ENCODE results near the gene MMP25.
A peak's percentile ranks its signal among the peaks of the same experiment; 100 is the strongest.

The MMP25 gene, protein sequence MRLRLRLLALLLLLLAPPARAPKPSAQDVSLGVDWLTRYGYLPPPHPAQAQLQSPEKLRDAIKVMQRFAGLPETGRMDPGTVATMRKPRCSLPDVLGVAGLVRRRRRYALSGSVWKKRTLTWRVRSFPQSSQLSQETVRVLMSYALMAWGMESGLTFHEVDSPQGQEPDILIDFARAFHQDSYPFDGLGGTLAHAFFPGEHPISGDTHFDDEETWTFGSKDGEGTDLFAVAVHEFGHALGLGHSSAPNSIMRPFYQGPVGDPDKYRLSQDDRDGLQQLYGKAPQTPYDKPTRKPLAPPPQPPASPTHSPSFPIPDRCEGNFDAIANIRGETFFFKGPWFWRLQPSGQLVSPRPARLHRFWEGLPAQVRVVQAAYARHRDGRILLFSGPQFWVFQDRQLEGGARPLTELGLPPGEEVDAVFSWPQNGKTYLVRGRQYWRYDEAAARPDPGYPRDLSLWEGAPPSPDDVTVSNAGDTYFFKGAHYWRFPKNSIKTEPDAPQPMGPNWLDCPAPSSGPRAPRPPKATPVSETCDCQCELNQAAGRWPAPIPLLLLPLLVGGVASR

GRCh38 chr16:3045758-3046640 is at the start of gene MMP25:
Gene MMP25, plus strand, starts transcription at chr16:3046561. Its CDS starts 357 bp downstream, at chr16:3046918.
- DNase-seq, result no peak

DNA sequence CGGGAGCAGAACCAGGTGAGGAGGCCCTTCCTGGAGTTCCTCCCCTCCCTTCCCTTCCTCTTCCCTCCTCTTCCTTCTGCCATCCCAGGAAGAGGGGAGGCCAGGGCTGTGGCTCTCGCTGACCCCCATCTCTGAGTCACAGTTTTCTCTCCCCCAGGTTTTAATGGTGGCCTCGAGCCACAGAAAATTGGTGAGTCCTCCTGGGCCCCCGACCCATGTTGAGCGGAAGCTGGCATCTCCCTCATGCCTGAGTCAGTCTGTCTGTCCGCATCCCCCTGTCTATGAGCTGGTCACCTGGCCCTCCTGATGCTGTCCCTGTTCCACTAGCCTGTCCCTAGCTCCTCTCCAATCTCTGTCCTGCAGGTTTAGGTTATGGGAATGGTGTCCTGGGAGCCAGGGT is 46.4 kb upstream of the MMP25 start:
- DNase-seq, result no peak

GRCh38 chr16:3000540-3000939 is 45.8 kb upstream of the MMP25 start:
- DNase-seq, result no peak

DNA sequence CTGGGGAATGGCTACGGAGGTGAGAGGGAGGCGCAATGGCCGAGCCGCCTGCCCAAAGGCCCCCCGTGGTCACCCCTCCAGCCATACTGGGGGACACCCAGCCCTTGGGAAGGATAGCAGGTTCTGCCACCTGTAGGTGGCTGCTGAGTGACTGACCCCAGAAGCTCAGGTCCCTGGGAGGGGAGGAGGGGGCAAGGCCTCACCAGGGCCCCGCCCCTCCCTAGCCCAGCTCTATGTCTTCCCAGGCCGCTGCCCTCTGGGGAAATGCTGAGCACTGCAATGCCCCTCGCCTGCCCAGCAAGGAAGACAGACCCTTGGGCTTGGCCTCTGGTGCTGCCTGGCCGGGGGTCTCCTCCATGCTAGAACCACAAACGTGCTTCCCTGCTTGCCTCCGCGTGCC is 45.0 kb upstream of the MMP25 start:
- DNase-seq, result no peak

DNA sequence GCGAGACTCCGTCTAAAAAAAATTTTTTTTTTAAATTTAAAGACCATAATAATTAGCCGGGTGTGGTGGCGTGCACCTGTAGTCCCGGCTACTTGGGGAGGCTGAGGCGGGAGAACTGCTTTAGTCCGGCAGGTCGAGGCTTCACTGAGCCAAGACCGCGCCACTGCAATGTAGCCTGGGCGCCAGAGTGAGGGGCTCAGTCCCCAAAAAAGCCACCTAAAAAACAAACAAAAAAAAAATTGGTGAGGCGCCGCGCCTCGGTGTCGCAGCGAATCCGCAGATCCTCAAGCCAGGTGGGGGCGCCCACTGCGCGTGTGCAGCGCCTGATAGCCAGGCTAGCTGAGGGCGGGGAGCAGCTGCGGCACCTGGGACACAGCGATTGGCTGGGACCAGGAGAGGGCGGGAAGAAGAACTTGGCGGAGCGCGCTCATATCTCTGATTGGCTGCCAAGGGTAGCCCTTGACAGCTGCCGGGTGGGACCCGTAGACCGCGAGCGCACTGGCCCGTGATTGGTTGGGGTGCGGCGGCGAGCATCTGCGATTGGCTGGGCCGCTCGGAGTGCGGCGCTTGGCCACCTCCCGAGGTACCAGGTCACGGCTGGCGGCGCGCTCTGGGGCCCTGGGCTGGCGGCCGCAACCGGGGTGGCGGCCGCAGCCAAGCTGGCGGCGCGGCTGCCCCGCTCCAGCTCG is 42.6 kb upstream of the MMP25 start:
- DNase-seq, result peak; percentile 96 to 97

DNA sequence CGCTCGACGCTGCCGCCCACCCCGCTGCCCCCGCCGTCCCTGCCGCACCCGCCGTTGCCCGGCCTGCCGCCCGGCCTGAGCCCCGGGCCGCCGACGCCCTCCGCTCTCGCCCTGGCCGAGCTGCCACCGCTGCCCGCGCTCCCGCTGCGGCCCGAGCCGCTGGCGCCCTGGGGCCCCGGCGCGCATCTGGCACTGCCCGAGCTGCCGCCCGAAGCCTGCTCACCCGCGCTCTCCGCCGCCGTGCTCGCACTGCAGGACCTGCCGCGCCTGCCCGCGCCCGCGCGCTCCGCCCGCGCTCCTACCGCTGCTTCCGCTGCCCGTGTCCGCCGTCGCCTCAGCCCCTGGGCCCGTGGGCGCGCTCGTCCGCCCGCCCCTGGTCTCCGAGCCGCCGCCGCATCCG is 42.0 kb upstream of the MMP25 start:
- no peak for DNase-seq

DNA sequence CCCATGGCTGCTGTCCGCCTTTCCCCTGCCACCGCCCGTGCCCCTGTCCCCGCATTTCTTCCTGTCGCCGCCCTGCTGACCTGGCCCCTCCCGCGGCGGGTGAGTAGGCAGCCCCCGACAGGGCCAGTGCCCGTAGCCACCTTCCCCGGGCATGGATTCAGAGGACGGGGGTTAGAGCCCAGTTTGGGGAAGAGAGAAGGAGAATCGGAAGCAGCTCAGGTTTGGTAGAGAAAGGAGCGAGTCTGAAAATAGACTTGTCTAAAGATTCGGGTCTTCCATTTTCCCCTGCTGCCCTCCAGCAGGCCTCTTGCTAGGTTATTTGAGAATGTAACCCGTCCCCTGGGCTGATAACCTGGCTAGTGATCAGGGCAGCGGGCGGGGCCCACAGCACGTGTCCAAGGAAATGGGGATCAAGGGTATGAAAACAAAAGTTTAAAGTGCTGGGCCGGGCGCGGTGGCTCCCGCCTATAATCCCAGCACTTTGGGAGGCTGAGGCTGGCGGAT is 41.5 kb upstream of the MMP25 start:
- DNase-seq, result peak; percentile 25 to 40

- DNase-seq, result peak; percentile 41 to 58
Measured at GRCh38 chr16:3007059-3007956, 39.1 kb upstream of the MMP25 start.

- peak; percentile 58 to 77 for DNase-seq
Measured at GRCh38 chr16:3007957-3008689, 38.2 kb upstream of the MMP25 start.

- DNase-seq, result no peak
Measured at GRCh38 chr16:3008690-3009037, 37.7 kb upstream of the MMP25 start.

DNA sequence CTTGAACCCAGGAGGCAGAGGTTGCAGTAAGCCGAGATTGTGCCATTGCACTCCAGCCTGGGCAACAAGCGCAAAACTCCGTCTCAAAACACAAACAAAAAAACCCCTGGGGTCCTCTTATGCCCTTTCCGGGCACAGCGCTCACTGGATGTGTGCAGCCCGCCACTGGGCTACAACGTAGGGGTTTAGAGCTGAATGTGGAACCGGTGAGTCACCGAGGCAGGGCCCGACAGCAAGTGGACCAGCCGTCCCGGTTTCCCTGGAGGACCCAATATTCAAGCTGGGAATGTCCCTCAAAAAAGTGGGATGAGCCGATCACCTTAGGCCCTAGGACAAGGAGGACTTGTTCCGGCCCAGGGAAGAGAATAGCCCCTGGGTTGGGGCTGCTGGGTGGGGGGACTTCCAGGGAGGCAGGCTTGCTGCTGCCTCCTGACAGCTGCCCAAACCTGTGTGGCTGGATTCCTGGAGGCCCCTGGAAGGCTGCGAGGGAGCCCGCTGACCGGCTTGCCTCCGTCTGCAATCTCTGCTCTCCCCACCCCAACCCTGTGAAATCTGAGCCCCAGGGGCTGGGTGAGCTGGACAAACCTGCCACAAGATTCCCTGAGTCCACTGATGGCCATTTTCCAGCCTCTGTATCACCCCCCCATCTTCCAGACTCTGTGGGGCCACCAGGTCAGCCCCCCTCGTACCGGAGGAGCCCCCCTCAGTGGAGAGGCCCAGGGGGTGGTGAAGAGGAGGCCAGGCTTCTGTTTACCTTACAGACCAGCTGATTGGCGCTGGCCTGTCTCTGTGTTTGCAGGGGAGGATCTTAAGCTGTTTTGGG is 36.6 kb upstream of the MMP25 start:
- DNase-seq, result no peak

DNA sequence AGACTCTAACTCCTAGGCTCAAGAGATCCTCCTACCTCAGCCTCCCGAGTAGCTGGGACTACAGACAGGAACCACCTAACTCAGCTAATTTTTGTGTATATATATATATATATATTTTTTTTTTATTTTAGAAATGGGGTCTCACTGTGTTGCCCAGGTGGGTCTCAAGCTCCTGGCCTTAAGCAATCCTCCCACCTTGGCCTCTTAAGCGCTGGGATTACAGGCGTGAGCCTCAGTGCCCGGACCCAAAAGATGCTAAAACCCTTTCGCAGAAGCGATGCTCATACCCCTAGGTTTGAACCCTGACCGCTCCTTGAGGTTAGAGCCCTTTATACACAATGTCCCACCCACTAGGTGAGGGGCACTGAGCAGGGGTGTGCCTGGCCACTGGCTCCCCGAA is 35.9 kb upstream of the MMP25 start:
- DNase-seq, result no peak

GRCh38 chr16:3012246-3012645 is 34.1 kb upstream of the MMP25 start:
- DNase-seq, result no peak

GRCh38 chr16:3012828-3013420 is 33.4 kb upstream of the MMP25 start, which contains the start of gene CLDN9:
Gene CLDN9, plus strand, starts transcription at chr16:3012923. Its CDS starts 440 bp downstream, at chr16:3013363.
- DNase-seq, result no peak

GRCh38 chr16:3013491-3013951 is 32.8 kb upstream of the MMP25 start:
- no peak for DNase-seq

DNA sequence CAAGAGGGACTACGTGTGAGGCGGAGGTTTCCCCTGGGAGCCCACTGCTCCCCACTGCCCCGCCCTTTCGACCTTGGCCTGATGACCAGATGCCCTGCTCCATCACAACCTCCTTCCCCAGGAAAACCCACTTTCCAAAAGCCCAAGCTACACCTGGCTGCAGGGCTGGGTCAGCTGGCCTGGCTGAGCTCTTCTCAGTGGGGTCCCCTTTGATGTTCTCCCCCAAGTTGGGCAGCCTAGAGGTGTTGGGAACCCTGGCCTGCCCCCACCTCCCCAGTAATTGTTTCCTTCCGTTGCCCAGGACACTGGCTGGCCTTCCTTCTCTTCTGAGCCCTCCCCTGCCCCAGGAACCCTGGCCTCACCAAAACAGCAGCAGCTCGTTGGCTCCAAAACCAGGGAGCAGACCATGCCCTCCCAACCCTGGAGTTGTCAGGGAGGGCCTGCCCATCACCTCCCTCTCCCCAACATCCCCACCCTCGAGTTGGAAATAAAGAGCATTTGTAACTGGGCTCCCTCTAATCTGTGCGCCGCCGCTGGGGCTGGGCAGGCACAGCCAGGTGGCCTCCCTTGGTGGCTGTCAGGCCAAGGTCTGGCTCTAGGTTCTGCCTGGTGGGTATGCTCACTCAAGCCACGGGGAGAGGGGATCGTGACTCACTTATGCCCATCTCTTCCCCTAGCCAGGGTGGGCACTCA is 32.2 kb upstream of the MMP25 start:
- no peak for DNase-seq

DNA sequence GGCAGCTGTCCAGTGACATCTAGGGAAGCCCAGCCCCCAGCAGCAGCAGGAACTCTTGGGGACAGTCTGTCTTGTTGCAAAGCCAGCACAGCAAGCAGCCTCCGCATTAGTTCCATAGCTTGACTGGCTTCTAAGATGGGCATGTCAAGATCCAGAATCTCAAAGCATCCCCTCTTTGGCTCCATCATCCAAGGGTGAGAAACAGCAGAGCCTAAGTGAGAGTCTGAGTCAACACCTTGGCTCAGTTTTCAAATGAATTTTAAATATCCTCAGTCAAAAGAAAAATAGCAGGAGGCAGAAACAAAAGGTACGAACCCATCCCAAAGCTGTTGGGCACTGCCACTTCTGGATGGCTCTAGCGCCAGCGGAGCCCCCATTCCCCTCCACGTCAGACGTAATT is 31.4 kb upstream of the MMP25 start:
- no peak for DNase-seq

- DNase-seq, result no peak
Measured at GRCh38 chr16:3015865-3016521, 30.4 kb upstream of the MMP25 start.
